GM06990 (cell line): ENCODE data around the gene MAP2K3.

Experiments used
- DNase-seq: peaks from one replicate; pipeline ENCODE4 v3.0.0-alpha.2; 2011; ENCODE audit not compliant: insufficient read length; ENCODE audit errors: extremely low read depth
- H3K27me3 ChIP-seq: replicated peaks from 2 replicates; pipeline ENCODE4 v1.6.0; 2011; ENCODE audit warnings: low read length; ENCODE audit not compliant: control insufficient read depth, insufficient read depth
- H3K36me3 ChIP-seq: 2 replicates; pipeline ENCODE4 v1.5.1; 2011; ENCODE audit warnings: low read length; ENCODE audit not compliant: control insufficient read depth, insufficient read depth
- H3K4me3 ChIP-seq: replicated peaks from 2 replicates; pipeline ENCODE4 v1.5.1; 2011; ENCODE audit warnings: low read depth, mild to moderate bottlenecking, control low read depth, low read length
- TF ChIP-seq, protein P1 (sequence below): IDR thresholded peaks from 2 replicates; pipeline ENCODE4 v1.5.1; 2011; ENCODE audit warnings: low read length, control low read depth, mild to moderate bottlenecking, inconsistent platforms; ENCODE audit not compliant: insufficient read depth, poor library complexity, severe bottlenecking

MAP2K3 gene

DNA sequence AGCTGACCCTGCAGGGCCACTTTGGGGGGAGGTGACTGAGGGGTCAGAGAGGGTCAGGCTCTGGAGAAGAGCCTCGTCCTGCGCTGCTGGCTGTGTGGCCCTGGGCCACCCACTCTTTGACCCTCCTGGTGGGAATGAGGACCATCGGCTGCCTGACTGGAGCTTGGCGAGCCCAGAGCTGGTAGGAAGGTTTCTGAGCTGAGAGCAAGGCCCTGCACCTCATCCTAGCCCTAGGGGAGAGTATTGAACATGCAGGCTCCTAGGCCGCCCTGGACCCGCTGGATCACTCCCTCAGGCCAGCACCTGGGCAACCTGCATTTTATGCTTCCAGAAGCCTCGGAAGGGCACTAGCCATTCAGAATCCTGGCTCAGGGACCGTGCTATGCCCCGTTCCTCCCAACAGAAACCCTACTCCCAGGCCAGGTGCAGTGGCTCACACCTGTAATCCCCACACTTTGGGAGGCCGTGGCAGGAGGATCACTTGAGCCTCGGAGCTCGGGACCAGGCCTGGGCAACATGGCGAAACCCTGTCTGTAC, 14.5 kb downstream of the MAP2K3 start:
- TF ChIP-seq, protein P1, sequence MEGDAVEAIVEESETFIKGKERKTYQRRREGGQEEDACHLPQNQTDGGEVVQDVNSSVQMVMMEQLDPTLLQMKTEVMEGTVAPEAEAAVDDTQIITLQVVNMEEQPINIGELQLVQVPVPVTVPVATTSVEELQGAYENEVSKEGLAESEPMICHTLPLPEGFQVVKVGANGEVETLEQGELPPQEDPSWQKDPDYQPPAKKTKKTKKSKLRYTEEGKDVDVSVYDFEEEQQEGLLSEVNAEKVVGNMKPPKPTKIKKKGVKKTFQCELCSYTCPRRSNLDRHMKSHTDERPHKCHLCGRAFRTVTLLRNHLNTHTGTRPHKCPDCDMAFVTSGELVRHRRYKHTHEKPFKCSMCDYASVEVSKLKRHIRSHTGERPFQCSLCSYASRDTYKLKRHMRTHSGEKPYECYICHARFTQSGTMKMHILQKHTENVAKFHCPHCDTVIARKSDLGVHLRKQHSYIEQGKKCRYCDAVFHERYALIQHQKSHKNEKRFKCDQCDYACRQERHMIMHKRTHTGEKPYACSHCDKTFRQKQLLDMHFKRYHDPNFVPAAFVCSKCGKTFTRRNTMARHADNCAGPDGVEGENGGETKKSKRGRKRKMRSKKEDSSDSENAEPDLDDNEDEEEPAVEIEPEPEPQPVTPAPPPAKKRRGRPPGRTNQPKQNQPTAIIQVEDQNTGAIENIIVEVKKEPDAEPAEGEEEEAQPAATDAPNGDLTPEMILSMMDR = no peak
- H3K27me3 ChIP-seq = no peaks in the 10 kb centered on the region
- H3K4me3 ChIP-seq = no peak overlapping the region
- H3K36me3 ChIP-seq = peaks cover 26% of the 10 kb centered on the region
- DNase-seq = no peak

DNA sequence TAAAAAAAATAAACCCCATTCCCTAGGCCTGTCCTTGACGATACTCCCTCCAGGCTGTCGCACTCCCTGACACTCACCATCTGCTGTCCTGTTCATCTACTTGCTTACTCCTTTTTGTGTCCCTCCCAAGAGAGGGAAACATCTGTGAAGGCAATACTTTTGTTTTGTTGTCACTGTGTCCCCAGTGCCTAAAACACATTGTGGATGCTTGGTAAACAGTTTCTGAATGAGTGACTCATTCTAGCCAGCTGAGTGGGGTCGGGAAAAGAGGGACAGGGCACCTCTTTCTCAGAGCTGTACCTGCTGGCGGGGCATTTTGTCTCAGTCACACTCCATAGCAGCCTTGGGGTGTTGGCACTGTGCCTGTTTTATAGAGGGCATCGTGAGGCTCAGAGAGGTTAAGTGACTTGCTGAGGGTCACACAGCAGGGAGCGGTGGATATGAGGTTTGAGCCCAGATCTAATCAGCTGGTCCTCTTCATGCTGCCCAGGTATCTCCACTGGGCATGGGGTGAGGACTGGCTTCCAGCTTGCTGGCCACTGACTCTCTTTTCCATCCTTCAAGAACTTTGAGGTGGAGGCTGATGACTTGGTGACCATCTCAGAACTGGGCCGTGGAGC, 15.6 kb downstream of the MAP2K3 start:
- Histone ChIP-seq H3K27me3 (no peaks in the 10 kb centered on the region), H3K36me3 (peaks cover 28% of the 10 kb centered on the region), H3K4me3 (no peak overlapping the region)
- DNase-seq = no peak
- TF ChIP-seq, protein P1 = no peak

DNA sequence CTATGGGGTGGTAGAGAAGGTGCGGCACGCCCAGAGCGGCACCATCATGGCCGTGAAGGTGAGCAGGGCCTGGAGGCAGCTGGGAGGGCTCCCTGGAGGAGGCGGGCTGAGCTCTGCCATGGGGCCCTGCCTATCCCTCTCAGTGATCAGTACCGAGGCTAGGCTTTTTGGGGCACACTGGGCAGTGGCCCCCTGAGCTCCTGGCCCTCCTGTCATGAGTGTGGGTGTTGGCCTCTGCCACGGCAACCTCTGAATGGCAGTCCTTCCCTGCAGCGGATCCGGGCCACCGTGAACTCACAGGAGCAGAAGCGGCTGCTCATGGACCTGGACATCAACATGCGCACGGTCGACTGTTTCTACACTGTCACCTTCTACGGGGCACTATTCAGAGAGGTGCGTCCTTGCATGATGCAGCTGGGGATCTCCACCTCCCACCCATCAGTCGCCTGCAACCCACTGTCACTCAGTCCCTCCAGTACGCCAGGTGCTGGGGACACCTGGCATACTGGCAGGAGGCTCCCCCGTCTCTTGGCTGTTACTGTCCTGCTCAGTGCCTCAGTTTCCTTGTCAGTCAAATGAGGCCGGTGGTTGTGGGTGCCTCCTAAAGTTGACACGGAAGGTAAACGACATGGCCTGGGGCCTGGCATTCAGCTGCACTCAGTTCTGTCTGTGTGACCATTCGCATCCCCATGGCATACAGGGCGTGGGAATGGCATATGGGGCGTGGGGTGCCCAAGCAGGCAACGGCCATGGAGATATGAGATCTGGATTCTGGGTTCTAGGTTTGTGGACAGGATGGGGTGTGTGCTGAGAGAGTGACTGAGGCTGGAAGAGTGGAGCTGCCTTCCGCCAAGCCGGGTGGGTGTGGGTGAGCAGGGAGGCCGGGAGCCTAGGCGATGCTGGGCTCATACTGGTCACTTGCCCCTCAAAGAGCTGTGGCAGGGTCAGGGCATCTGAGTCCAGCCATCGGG, 16.4 kb downstream of the MAP2K3 start:
- H3K4me3 ChIP-seq = no peak overlapping the region
- H3K27me3 ChIP-seq = no peaks in the 10 kb centered on the region
- DNase-seq = no peak
- TF ChIP-seq, protein P1 = no peak
- peaks cover 28% of the 10 kb centered on the region for H3K36me3 ChIP-seq

DNA sequence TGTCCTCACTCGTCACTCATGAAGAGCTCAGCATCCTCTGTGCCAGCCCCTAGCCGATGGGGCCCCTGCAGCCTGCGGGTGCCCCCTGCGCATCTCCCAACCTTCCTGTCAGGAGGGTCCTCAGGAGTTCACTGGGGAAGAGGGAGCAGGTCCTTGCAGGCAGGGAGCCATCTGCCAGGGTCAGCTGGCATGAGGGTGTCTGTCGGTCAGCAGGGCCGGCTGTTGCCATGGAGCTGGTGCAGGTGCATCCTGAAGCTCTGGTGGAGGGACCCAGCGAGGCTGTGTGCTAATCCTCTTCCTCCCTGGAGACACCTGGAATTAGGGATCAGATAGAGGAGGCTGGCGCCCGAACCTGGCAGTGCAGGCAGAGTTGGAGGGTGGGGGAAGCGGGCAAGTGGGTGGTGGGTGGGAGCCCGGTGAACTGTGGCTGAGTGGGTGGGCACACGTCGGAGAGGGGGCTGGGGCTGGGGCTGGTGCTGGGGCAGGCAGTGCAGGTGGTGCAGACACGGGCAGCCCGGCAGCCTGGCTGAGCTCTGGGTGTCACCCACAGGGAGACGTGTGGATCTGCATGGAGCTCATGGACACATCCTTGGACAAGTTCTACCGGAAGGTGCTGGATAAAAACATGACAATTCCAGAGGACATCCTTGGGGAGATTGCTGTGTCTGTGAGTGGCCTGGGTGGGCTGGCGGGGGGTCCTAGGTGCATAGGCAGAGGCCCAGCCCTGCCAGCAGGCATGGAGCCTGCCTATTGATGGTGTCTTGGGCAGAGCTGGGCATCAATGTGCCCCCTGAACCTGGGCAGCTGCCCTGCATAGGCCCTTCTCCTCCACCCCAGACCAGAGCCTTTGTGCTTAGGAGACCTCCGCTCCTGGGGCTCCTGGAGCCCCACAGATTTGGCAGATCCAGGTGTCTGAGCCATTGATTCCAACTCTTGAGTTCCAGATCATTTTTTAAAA, 17.4 kb downstream of the MAP2K3 start:
- TF ChIP-seq, protein P1 = no peak
- Histone ChIP-seq H3K27me3 (no peaks in the 10 kb centered on the region), H3K36me3 (peaks cover 28% of the 10 kb centered on the region), H3K4me3 (no peak overlapping the region)
- no peak for DNase-seq

DNA sequence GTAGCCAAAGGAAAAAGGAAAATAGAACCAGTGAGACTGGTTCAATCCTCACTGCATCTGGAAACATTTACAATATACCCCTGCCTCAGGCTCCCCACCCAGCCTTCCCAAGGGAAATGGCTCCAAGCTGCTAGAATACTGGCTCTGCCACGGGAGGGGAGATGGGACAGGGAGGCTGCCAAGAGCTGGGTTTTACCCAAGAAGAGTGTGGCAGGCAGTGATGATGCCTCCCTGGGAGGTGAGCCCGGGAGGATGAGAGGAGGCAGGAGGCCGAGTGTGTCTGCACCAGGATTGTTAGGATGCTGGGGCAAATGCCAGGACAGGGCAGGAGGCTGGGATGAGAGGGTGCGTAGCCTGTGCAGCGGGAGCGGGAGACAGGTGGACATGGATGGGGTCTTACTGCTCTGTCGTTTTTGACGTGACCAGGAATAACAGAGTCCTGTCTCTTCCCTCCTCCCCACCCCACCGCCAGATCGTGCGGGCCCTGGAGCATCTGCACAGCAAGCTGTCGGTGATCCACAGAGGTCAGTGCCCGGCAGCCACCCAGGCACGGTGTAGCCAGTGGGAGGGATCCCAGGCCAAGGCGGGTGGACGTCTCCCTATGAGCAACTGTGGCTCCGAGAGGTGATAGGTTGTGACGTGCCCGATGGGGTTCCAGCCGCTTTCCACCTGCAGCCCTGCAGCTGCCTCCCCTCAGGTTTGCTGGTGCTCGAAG, 18.4 kb downstream of the MAP2K3 start:
- H3K27me3 ChIP-seq = no peaks in the 10 kb centered on the region
- no peak overlapping the region for H3K4me3 ChIP-seq
- TF ChIP-seq, protein P1 = no peak
- DNase-seq = no peak
- H3K36me3 ChIP-seq = peaks cover 27% of the 10 kb centered on the region
